Mesenchymal stem cell (in vitro differentiated cells and primary cell): ENCODE results near the gene PLCB1.

Source experiments
- DNase-seq: peaks from one replicate; pipeline ENCODE4 v3.0.0-alpha.2; 2013
- H2AFZ ChIP-seq: one replicate; pipeline ENCODE4 v1.6.1; 2013; ENCODE audit warnings: low read depth, mild to moderate bottlenecking, control low read depth, inconsistent platforms, low read length, moderate library complexity
- H2AK5ac ChIP-seq: 2 replicates; pipeline ENCODE4 v1.6.1; 2013; ENCODE audit warnings: low read length, moderate library complexity, mild to moderate bottlenecking, inconsistent platforms; ENCODE audit not compliant: severe bottlenecking
- H2BK120ac ChIP-seq: one replicate; pipeline ENCODE4 v1.6.1; 2013; ENCODE audit warnings: low read depth, mild to moderate bottlenecking, inconsistent platforms, low read length, moderate library complexity
- H2BK12ac ChIP-seq, 2 experiments: one replicate each; pipeline ENCODE4 v1.6.1; 2013; ENCODE audit warnings: inconsistent platforms in 2 of 2, low read length in 2 of 2, mild to moderate bottlenecking in 2 of 2, moderate library complexity in 2 of 2, control low read depth in 1 of 2
- H2BK15ac ChIP-seq: one replicate; pipeline ENCODE4 v1.6.1; 2013; ENCODE audit warnings: mild to moderate bottlenecking, low read depth, inconsistent platforms; ENCODE audit not compliant: poor library complexity, severe bottlenecking
- H2BK5ac ChIP-seq: 2 replicates; pipeline ENCODE4 v1.6.1; 2013; ENCODE audit warnings: low read depth, mild to moderate bottlenecking, low read length, control low read depth, inconsistent platforms; ENCODE audit not compliant: poor library complexity, severe bottlenecking
- H3K14ac ChIP-seq, 2 experiments: one replicate each; pipeline ENCODE4 v1.6.1; 2013; ENCODE audit warnings: inconsistent platforms in 2 of 2, low read length in 2 of 2, control low read depth in 1 of 2, mild to moderate bottlenecking in 1 of 2, moderate library complexity in 1 of 2
- H3K18ac ChIP-seq, 2 experiments: one replicate each; pipeline ENCODE4 v1.6.1; 2013; ENCODE audit warnings: inconsistent platforms in 2 of 2, low read length in 2 of 2, control low read depth in 1 of 2, low read depth in 1 of 2, mild to moderate bottlenecking in 1 of 2
- H3K23ac ChIP-seq, 2 experiments: one replicate each; pipeline ENCODE4 v1.6.1; 2013; ENCODE audit warnings: inconsistent platforms in 2 of 2, low read length in 2 of 2, mild to moderate bottlenecking in 2 of 2, moderate library complexity in 2 of 2, control low read depth in 1 of 2
- H3K27ac ChIP-seq: 2 replicates; pipeline ENCODE4 v1.5.1; 2013; ENCODE audit warnings: mild to moderate bottlenecking, moderate library complexity, low read length, control low read depth, inconsistent platforms; ENCODE audit not compliant: poor library complexity, severe bottlenecking
- H3K27me3 ChIP-seq, 2 experiments: 2 replicates each; pipeline versions ENCODE4 v1.6.1 to v1.7.0; 2013; ENCODE audit warnings: low read length in 2 of 2, mild to moderate bottlenecking in 2 of 2, moderate library complexity in 2 of 2, control low read depth in 1 of 2, inconsistent platforms in 1 of 2; ENCODE audit not compliant: control insufficient read depth in 1 of 2, insufficient read depth in 1 of 2
- H3K36me3 ChIP-seq, 2 experiments: 2 replicates each; pipeline versions ENCODE4 v1.6.1 to v1.7.0; 2013; ENCODE audit warnings: low read length in 2 of 2, control low read depth in 1 of 2, inconsistent platforms in 1 of 2, low read depth in 1 of 2, mild to moderate bottlenecking in 1 of 2; ENCODE audit not compliant: insufficient read depth in 2 of 2, control insufficient read depth in 1 of 2
- H3K4ac ChIP-seq, 2 experiments: one replicate each; pipeline ENCODE4 v1.6.1; 2013; ENCODE audit warnings: inconsistent platforms in 2 of 2, low read length in 2 of 2, mild to moderate bottlenecking in 2 of 2, moderate library complexity in 2 of 2, control low read depth in 1 of 2, low read depth in 1 of 2
- H3K4me1 ChIP-seq: 2 replicates; pipeline ENCODE4 v1.6.1; 2013; ENCODE audit warnings: low read depth, low read length, control low read depth; ENCODE audit not compliant: control insufficient read depth, insufficient read depth
- H3K4me2 ChIP-seq: 2 replicates; pipeline ENCODE4 v1.6.1; 2013; ENCODE audit warnings: low read length, mild to moderate bottlenecking, inconsistent platforms; ENCODE audit not compliant: poor library complexity, severe bottlenecking
- H3K4me3 ChIP-seq, 2 experiments: 2 replicates each; pipeline versions ENCODE4 v1.5.1 to v1.7.0; 2013; ENCODE audit warnings: low read length in 2 of 2, mild to moderate bottlenecking in 2 of 2, control low read depth in 1 of 2, low read depth in 1 of 2; ENCODE audit not compliant: insufficient read depth in 1 of 2
- H3K79me1 ChIP-seq: replicated peaks from 2 replicates; pipeline ENCODE4 v1.6.1; 2013; ENCODE audit warnings: mild to moderate bottlenecking, control low read depth, low read length, inconsistent platforms; ENCODE audit not compliant: poor library complexity, severe bottlenecking
- H3K9ac ChIP-seq: 2 replicates; pipeline ENCODE4 v1.7.0; 2013; ENCODE audit warnings: mild to moderate bottlenecking, low read length, moderate library complexity
- H3K9me3 ChIP-seq: 2 replicates; pipeline ENCODE4 v1.7.0; 2013; ENCODE audit warnings: mild to moderate bottlenecking, low read length; ENCODE audit not compliant: control insufficient read depth
- H4K8ac ChIP-seq: one replicate; pipeline ENCODE4 v1.6.1; 2013; ENCODE audit warnings: inconsistent platforms, mild to moderate bottlenecking, low read length, moderate library complexity
- H4K91ac ChIP-seq: one replicate; pipeline ENCODE4 v1.6.1; 2013; ENCODE audit warnings: mild to moderate bottlenecking, low read length, inconsistent platforms
- WGBS: methylation state at CpG from one replicate; pipeline ENCODE4 v1.1.7; 2013; ENCODE audit warnings: mixed read lengths; 5-methylcytosine and 5-hydroxymethylcytosine counted together

PLCB1 gene

GRCh38 chr20:8579035-8579434, 447.0 kb downstream of the PLCB1 start:
- H3K27ac ChIP-seq: no peak overlapping the region
- no peak overlapping the region for H4K8ac ChIP-seq
- H3K27me3 ChIP-seq: no peaks in the 10 kb centered on the region
- H2BK120ac ChIP-seq: no peak overlapping the region
- H3K4me2 ChIP-seq: no peak overlapping the region
- H4K91ac ChIP-seq: no peak overlapping the region
- H3K18ac ChIP-seq: no peak overlapping the region
- H3K9ac ChIP-seq: no peak overlapping the region
- H3K23ac ChIP-seq: no peak overlapping the region
- no peak overlapping the region for H2AK5ac ChIP-seq
- no peak overlapping the region for H3K14ac ChIP-seq
- 100% methylated on average over 3 of the region's 3 CpGs for WGBS
- DNase-seq: no peak
- H3K4ac ChIP-seq: no peak overlapping the region
- no peak overlapping the region for H2BK12ac ChIP-seq
- H3K36me3 ChIP-seq: no peaks in the 10 kb centered on the region
- H2BK5ac ChIP-seq: no peak overlapping the region
- H3K9me3 ChIP-seq: no peaks in the 10 kb centered on the region
- no peak overlapping the region for H2AFZ ChIP-seq
- no peaks in the 10 kb centered on the region for H3K4me1 ChIP-seq
- H2BK15ac ChIP-seq: no peak overlapping the region
- H3K4me3 ChIP-seq: no peak overlapping the region
- no peaks in the 10 kb centered on the region for H3K79me1 ChIP-seq

- Histone ChIP-seq H2BK5ac (no peak overlapping the region), H3K4me1 (no peaks in the 10 kb centered on the region), H2AK5ac (peak overlapping the region; percentile 84), H3K4me2 (no peak overlapping the region), H3K18ac (no peak overlapping the region), H2BK120ac (no peak overlapping the region), H2BK12ac (no peak overlapping the region), H2BK15ac (no peak overlapping the region), H3K9me3 (no peaks in the 10 kb centered on the region), H3K14ac (no peak overlapping the region), H3K27me3 (no peaks in the 10 kb centered on the region), H3K4ac (no peak overlapping the region), H4K91ac (no peak overlapping the region), H3K36me3 (no peaks in the 10 kb centered on the region), H4K8ac (no peak overlapping the region), H3K79me1 (no peaks in the 10 kb centered on the region), H3K4me3 (no peak overlapping the region), H3K23ac (no peak overlapping the region), H3K27ac (no peak overlapping the region), H3K9ac (no peak overlapping the region), H2AFZ (no peak overlapping the region)
- DNase-seq: no peak
- WGBS: no CpG with 5 or more reads among the region's 3 CpGs
Measured at GRCh38 chr20:8581446-8582183, 449.5 kb downstream of the PLCB1 start.

- peak overlapping the region; percentile 74 for H2AK5ac ChIP-seq
- peak overlapping the region; percentile 69 for H3K27ac ChIP-seq
- no peaks in the 10 kb centered on the region for H3K79me1 ChIP-seq
- no peak overlapping the region for H3K4me3 ChIP-seq
- H3K4me2 ChIP-seq: no peak overlapping the region
- no peak overlapping the region for H3K18ac ChIP-seq
- no peak overlapping the region for H2BK15ac ChIP-seq
- H2BK120ac ChIP-seq: no peak overlapping the region
- no peak overlapping the region for H4K91ac ChIP-seq
- no peak overlapping the region for H3K4ac ChIP-seq
- no peak for DNase-seq
- no peaks in the 10 kb centered on the region for H3K4me1 ChIP-seq
- H2BK12ac ChIP-seq: no peak overlapping the region
- no CpG with 5 or more reads among the region's 1 CpG for WGBS
- H3K27me3 ChIP-seq: no peaks in the 10 kb centered on the region
- no peaks in the 10 kb centered on the region for H3K9me3 ChIP-seq
- H3K23ac ChIP-seq: no peak overlapping the region
- no peaks in the 10 kb centered on the region for H3K36me3 ChIP-seq
- H2AFZ ChIP-seq: no peak overlapping the region
- H2BK5ac ChIP-seq: no peak overlapping the region
- H4K8ac ChIP-seq: no peak overlapping the region
- no peak overlapping the region for H3K9ac ChIP-seq
- H3K14ac ChIP-seq: no peak overlapping the region
Measured at GRCh38 chr20:8583012-8583565, 451.0 kb downstream of the PLCB1 start.

- Histone ChIP-seq H3K9me3 (no peaks in the 10 kb centered on the region), H3K23ac (no peak overlapping the region), H3K27ac (peak overlapping the region; percentile 69), H3K27me3 (no peaks in the 10 kb centered on the region), H3K36me3 (no peaks in the 10 kb centered on the region), H3K4me2 (peak overlapping the region; percentile 12), H2BK5ac (no peak overlapping the region), H3K14ac (no peak overlapping the region), H3K18ac (no peak overlapping the region), H2AK5ac (no peak overlapping the region), H3K4ac (no peak overlapping the region), H2BK120ac (no peak overlapping the region), H2BK12ac (no peak overlapping the region), H4K8ac (no peak overlapping the region), H2AFZ (no peak overlapping the region), H3K4me3 (no peak overlapping the region), H3K79me1 (no peaks in the 10 kb centered on the region), H4K91ac (no peak overlapping the region), H3K4me1 (no peaks in the 10 kb centered on the region), H2BK15ac (no peak overlapping the region), H3K9ac (no peak overlapping the region)
- WGBS: 77% methylated on average over 5 of the region's 7 CpGs
- DNase-seq: peak; percentile 3
Measured at GRCh38 chr20:8583566-8584043, 451.5 kb downstream of the PLCB1 start.
